Thyroid gland (tissue), 4 donors: ENCODE results near the gene TNFSF12. TPM values are rescaled to one million over a fixed set of nuclear protein-coding genes. Genes with fewer than 3 reads are reported as not detected.

ENCODE experiments used
- DNase-seq, 2 donors: peaks; one replicate each; pipeline ENCODE4 v3.0.0-alpha.2; 2019
- H3K27ac ChIP-seq, 3 donors: fragments of 200-600 bp; sonication (generic); 1 replicate in 2 of 3; 2 replicates in 1 of 3; pipeline ENCODE4 v1.5.1; 2016 to 2019; ENCODE audit warnings: mild to moderate bottlenecking in 1 of 3, moderate library complexity in 1 of 3
- H3K27me3 ChIP-seq: fragments of 200-600 bp; sonication (generic); one replicate; pipeline ENCODE4 v1.5.1; 2019
- H3K36me3 ChIP-seq, 2 donors: fragments of 200-600 bp; sonication (generic); one replicate each; pipeline ENCODE4 v1.5.1; 2016 to 2019
- H3K4me1 ChIP-seq, 2 donors: fragments of 200-600 bp; sonication (generic); one replicate each; pipeline ENCODE4 v1.5.1; 2017 to 2019
- H3K4me3 ChIP-seq, 3 donors: fragments of 200-600 bp; sonication (generic); replicated peaks in 1 of 3; 1 replicate in 2 of 3; 2 replicates in 1 of 3; pipeline ENCODE4 v1.5.1; 2016; ENCODE audit warnings: mild to moderate bottlenecking in 1 of 3
- H3K9me3 ChIP-seq: fragments of 200-600 bp; sonication (generic); one replicate; pipeline ENCODE4 v1.5.1; 2017
- CTCF ChIP-seq, 6 experiments: fragments of 200-600 bp in 3 of 6; fragments of 450-650 bp in 3 of 6; sonication (generic) in 3 of 6; IDR thresholded peaks; one replicate each; pipeline ENCODE4 v1.5.1; 2016 to 2019; ENCODE audit warnings: antibody characterized with exemption in 6 of 6, mild to moderate bottlenecking in 2 of 6, inconsistent platforms in 1 of 6, moderate library complexity in 1 of 6
- POLR2A ChIP-seq, 2 donors: fragments of 450-650 bp; IDR thresholded peaks; one replicate each; pipeline ENCODE4 v1.6.1; 2017; ENCODE audit warnings: antibody characterized with exemption in 2 of 2, mild to moderate bottlenecking in 2 of 2, moderate library complexity in 1 of 2
- WGBS, 2 donors: methylation state at CpG; one replicate each; pipeline ENCODE4 v1.1.5; 2017; 5-methylcytosine and 5-hydroxymethylcytosine counted together
- intact Hi-C: fragments of 100-400 bp; cut with DNase I; formaldehyde crosslinking; loops from one replicate; pipeline ENCODE4 v1.15.1; 2023
- total RNA-seq, 4 donors: library from RNA; depleted of rRNA; stranded (reverse); fragments of >200 nt; gene quantifications; one replicate each; pipeline ENCODE4 v1.2.3, GENCODE V29; 2016

The TNFSF12 gene
- total RNA-seq, 4 donors from 2014 or later: 17.9 to 39.9 (median 30.8) TPM

GRCh38 chr17:7515911-7516610 lies 32.8 kb upstream of the TNFSF12 start:
- no peak for DNase-seq
- no peaks in the 10 kb centered on the region for H3K4me1 ChIP-seq
- H3K36me3 ChIP-seq: peaks cover 33 to 34% of the 10 kb centered on the region in 2 donors
- H3K9me3 ChIP-seq: no peaks in the 10 kb centered on the region
- no peak overlapping the region for H3K4me3 ChIP-seq
- H3K27ac ChIP-seq: no peak overlapping the region
- intact Hi-C loops: loop anchor here (2.0 kb wide), 1 partner anchor 45 kb away; the partner anchor contains the start of gene SENP3
- WGBS, 2 donors: 92% methylated on average over 13 of the region's 13 CpGs
- no peaks in the 10 kb centered on the region for H3K27me3 ChIP-seq
- no peak for TF ChIP-seq CTCF (IDR thresholded peaks at IDR 0.05)
- TF ChIP-seq POLR2A (IDR thresholded peaks at IDR 0.05): no peak

GRCh38 chr17:7523033-7523432 lies 25.8 kb upstream of the TNFSF12 start:
- Histone ChIP-seq H3K4me3 (no peak overlapping the region), H3K4me1 (no peaks in the 10 kb centered on the region), H3K27me3 (no peaks in the 10 kb centered on the region), H3K27ac (no peak overlapping the region), H3K36me3 (no peaks in the 10 kb centered on the region), H3K9me3 (no peaks in the 10 kb centered on the region)
- TF ChIP-seq CTCF (IDR thresholded peaks at IDR 0.05) (peak in 4 of 6 experiments; percentile 4 to 42 (median 30)), POLR2A (IDR thresholded peaks at IDR 0.05) (no peak)
- WGBS, 2 donors: 38 to 47% methylated on average over 10 of the region's 10 CpGs
- intact Hi-C loops: no loop called here
- DNase-seq: peak in 1 of 2 donors; percentile 14

GRCh38 chr17:7528842-7529241 lies 20.0 kb upstream of the TNFSF12 start:
- intact Hi-C loops: no loop called here
- Histone ChIP-seq H3K4me1 (no peaks in the 10 kb centered on the region), H3K36me3 (no peaks in the 10 kb centered on the region), H3K27me3 (no peaks in the 10 kb centered on the region), H3K9me3 (no peaks in the 10 kb centered on the region), H3K4me3 (no peak overlapping the region), H3K27ac (no peak overlapping the region)
- DNase-seq: no peak
- TF ChIP-seq CTCF (IDR thresholded peaks at IDR 0.05): no peak
- no peak for TF ChIP-seq POLR2A (IDR thresholded peaks at IDR 0.05)

- 80 to 88% methylated on average over 6 of the region's 6 CpGs for WGBS, 2 donors
These were observed 18.6 kb upstream of the TNFSF12 start for GRCh38 chr17:7530023-7530900.

More at GRCh38 chr17:7530023-7530900, 18.6 kb upstream of the TNFSF12 start:
- DNase-seq: no peak
- Histone ChIP-seq H3K4me1 (no peaks in the 10 kb centered on the region), H3K9me3 (no peaks in the 10 kb centered on the region), H3K27me3 (no peaks in the 10 kb centered on the region), H3K36me3 (no peaks in the 10 kb centered on the region), H3K27ac (no peak overlapping the region), H3K4me3 (no peak overlapping the region)
- TF ChIP-seq POLR2A (IDR thresholded peaks at IDR 0.05) (no peak), CTCF (IDR thresholded peaks at IDR 0.05) (no peak)
- intact Hi-C loops: no loop called here
